SH-SY5Y (cell line): ENCODE data around the gene IER2.

Source experiments
- GATA2 ChIP-seq: IDR thresholded peaks from 2 replicates; pipeline ENCODE4 v1.6.1; 2011; ENCODE audit warnings: mild to moderate bottlenecking, low read depth, low read length
- GATA3 ChIP-seq: IDR thresholded peaks from 2 replicates; pipeline ENCODE4 v1.6.1; 2011; ENCODE audit warnings: low read depth, mild to moderate bottlenecking, low read length, moderate library complexity

Gene IER2

DNA sequence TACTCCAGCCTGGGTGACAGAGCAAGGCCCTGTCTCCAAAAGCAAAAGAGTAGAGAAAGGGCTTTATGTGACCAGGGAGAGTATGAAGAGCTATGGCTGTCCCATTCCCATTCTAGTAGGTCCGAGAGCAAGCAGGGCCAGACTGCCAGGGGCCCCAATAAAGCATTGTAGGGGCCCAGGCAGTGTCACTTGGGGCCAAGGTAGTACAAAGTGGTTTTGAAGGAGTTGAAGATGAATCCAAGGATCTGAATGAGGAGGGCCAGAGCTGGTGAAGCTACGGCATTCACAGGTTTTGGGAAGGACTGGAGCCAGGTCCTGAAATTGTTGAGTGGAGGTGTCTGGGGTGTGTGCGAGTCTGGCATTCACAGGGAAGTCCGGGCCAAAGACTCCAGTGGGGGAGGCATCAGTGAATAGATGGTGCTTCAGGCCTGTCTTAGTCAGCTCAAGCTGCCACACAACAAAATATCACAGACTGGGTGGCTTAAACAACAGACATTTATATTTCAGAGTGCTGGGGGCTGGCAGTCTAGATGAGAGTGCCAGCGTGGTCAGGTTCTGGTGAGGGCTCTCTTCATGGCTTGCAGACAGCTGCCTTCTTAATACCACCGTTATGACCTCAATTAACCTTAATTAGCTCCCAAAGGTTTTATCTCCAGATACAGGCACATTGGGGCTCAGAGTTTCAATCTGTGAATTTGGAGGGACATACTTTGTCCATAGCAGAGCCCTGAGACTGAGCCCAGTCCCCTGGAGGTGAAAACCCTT lies 22.2 kb upstream of the IER2 start:
- TF ChIP-seq GATA2 (no peak), GATA3 (no peak)

DNA sequence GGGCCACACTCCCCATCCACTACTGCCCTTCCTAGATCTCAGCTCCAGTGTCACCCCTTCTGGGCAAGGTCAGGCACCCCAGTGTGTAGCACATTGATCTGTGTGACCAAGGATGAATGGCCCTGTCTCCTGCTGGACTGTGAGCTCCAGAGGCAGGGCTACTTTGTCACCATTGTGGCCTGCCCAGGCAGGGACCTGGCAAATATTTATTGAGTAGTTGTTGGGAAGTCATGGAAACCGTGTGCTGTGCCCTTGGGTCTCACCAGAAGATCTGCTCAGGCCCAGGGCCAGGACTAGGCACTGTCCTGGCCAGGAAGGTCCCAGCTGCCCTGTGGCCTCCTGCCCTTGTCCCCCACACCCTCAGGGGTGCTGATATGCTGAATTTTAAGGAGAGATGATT lies 21.6 kb upstream of the IER2 start:
- TF ChIP-seq GATA3, result no peak
- TF ChIP-seq GATA2, result no peak

GRCh38 chr19:13129384-13129783 lies 20.8 kb upstream of the IER2 start:
- TF ChIP-seq GATA2 (no peak), GATA3 (no peak)

DNA sequence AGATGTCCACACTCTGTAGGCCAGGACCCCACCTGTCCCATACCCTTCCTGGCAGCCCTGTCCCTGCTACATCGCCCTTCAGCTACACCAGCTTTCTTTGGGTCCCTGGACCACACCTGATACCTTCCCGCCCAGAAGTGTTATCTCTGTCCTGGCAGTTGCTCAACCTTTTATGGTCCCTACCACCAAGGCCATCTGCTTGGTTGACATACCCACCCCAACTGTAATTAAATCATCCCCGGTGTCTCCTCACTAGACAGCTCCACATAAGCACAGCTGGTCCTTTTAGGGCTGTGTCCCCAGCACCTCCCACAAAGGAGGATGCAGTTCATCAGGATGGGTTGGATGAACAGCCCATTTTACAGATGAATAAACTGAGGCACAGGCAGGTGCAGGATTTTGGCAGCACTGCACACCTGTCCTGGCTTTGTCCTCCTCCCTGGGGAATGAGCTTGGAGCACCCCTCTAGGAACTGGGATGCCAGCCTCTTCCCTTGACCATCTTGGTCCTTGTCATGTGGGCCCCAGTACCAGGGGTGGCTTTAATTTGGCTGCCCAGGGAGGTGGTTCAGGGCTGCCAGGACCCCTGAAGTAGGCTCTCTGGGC lies 19.2 kb upstream of the IER2 start:
- TF ChIP-seq GATA3 (no peak), GATA2 (no peak)

- TF ChIP-seq GATA3 (no peak), GATA2 (no peak)
Measured at GRCh38 chr19:13132471-13133180, 17.6 kb upstream of the IER2 start.

GRCh38 chr19:13133241-13133870 lies 16.9 kb upstream of the IER2 start:
- TF ChIP-seq GATA3 (no peak), GATA2 (no peak)

- TF ChIP-seq GATA3 (no peak), GATA2 (no peak)
Measured at GRCh38 chr19:13134626-13135025, 15.6 kb upstream of the IER2 start.

GRCh38 chr19:13135068-13136062 lies 14.8 kb upstream of the IER2 start:
- no peak for TF ChIP-seq GATA3

- no peak for TF ChIP-seq GATA2
- TF ChIP-seq GATA3, result no peak
Measured at GRCh38 chr19:13137290-13137794, 12.9 kb upstream of the IER2 start.

GRCh38 chr19:13138171-13138915 lies 11.9 kb upstream of the IER2 start:
- no peak for TF ChIP-seq GATA3
- no peak for TF ChIP-seq GATA2

GRCh38 chr19:13138916-13139198 lies 11.4 kb upstream of the IER2 start:
- no peak for TF ChIP-seq GATA2
- no peak for TF ChIP-seq GATA3

GRCh38 chr19:13139633-13140311 lies 10.4 kb upstream of the IER2 start:
- TF ChIP-seq GATA2 (no peak), GATA3 (no peak)
